ENCODE measurements around the gene WDR6. TPM values are rescaled to one million over a fixed set of nuclear protein-coding genes. Genes with fewer than 3 reads are reported as not detected.
A peak's percentile ranks its signal among the peaks of the same experiment; 100 is the strongest.

Gene WDR6
- total RNA-seq, 4 donors from 2014 or later, result 96.7 to 233 (median 179) TPM

GRCh38 chr3:48991851-48992545 lies 15.2 kb upstream of the WDR6 start:
- H3K9me3 ChIP-seq, result no peaks in the 10 kb centered on the region
- no peak for TF ChIP-seq POLR2A (IDR thresholded peaks at IDR 0.05)
- TF ChIP-seq, protein P1, sequence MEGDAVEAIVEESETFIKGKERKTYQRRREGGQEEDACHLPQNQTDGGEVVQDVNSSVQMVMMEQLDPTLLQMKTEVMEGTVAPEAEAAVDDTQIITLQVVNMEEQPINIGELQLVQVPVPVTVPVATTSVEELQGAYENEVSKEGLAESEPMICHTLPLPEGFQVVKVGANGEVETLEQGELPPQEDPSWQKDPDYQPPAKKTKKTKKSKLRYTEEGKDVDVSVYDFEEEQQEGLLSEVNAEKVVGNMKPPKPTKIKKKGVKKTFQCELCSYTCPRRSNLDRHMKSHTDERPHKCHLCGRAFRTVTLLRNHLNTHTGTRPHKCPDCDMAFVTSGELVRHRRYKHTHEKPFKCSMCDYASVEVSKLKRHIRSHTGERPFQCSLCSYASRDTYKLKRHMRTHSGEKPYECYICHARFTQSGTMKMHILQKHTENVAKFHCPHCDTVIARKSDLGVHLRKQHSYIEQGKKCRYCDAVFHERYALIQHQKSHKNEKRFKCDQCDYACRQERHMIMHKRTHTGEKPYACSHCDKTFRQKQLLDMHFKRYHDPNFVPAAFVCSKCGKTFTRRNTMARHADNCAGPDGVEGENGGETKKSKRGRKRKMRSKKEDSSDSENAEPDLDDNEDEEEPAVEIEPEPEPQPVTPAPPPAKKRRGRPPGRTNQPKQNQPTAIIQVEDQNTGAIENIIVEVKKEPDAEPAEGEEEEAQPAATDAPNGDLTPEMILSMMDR (IDR thresholded peaks at IDR 0.05), result no peak
- peak overlapping the region in 1 of 4 donors; percentile 89 for H3K27ac ChIP-seq
- peak overlapping the region in 1 of 4 donors; percentile 91 for H3K4me3 ChIP-seq
- H3K36me3 ChIP-seq, result peaks cover 0 to 23% (median 0%) of the 10 kb centered on the region in 3 donors
- no peaks in the 10 kb centered on the region for H3K27me3 ChIP-seq
- peaks cover 0 to 21% (median 15%) of the 10 kb centered on the region in 4 donors for H3K4me1 ChIP-seq
- no peak for DNase-seq

- Histone ChIP-seq H3K36me3 (peaks cover 0 to 27% (median 0%) of the 10 kb centered on the region in 3 donors), H3K4me3 (no peak overlapping the region), H3K9me3 (no peaks in the 10 kb centered on the region), H3K27me3 (no peaks in the 10 kb centered on the region), H3K4me1 (peaks cover 0 to 17% (median 14%) of the 10 kb centered on the region in 4 donors), H3K27ac (no peak overlapping the region)
- no peak for TF ChIP-seq POLR2A (IDR thresholded peaks at IDR 0.05)
- TF ChIP-seq, protein P1 (IDR thresholded peaks at IDR 0.05), result no peak
- DNase-seq, result no peak
Observed at GRCh38 chr3:48993834-48994233, 13.4 kb upstream of the WDR6 start.

DNA sequence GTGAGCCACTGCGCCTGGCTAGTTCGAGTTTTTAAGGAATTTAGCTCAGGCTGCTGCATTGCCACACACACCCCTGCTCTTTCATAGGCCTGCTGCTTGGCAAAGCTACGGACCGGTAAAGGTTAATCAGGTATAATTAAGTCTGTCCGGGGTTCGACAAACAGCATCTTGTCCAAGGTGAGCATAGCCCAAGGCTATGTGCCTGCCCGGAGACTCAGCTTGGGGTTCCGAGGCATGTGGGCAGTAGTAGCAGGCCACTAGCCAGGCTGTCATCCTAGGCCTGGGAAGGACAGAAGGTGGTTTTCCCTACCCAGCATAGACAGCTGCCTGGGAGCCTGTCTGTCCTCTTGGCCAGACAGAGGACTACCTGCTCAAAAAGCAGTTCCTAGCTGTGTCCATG lies 10.6 kb upstream of the WDR6 start:
- Histone ChIP-seq H3K27ac (no peak overlapping the region), H3K27me3 (no peaks in the 10 kb centered on the region), H3K4me3 (no peak overlapping the region), H3K36me3 (peaks cover 0 to 27% (median 0%) of the 10 kb centered on the region in 3 donors), H3K9me3 (no peaks in the 10 kb centered on the region), H3K4me1 (peaks cover 0 to 6% (median 3%) of the 10 kb centered on the region in 4 donors)
- TF ChIP-seq, protein P1 (IDR thresholded peaks at IDR 0.05), result no peak
- no peak for TF ChIP-seq POLR2A (IDR thresholded peaks at IDR 0.05)
- DNase-seq, result no peak

DNA sequence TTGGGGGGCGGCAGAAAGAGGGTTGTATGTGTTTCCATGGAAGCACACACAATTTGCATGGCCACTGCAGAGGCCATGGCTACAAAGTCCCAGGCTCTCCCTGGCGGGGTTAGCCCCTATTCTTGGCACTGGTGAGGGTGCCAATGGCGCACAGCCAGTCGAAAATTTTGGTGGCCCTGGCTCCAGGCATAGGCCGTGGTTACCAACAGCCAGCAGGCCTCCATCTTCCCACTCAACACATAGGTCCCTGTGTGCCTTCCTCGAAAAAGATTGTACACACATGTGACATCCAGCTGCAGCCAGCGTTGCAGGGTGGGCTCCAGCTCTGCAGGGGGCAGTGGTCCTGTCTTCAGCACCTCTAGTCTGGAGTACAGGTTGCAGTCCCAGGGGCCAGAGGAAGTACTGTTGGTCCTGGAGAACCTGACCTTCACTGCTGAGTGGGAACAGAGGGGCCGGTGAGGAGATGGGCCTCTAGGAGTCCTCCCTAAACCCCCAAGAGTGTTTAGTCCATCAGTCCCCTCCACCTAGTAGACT lies 10.0 kb upstream of the WDR6 start:
- Histone ChIP-seq H3K27me3 (no peaks in the 10 kb centered on the region), H3K4me3 (no peak overlapping the region), H3K27ac (no peak overlapping the region), H3K36me3 (peaks cover 0 to 27% (median 0%) of the 10 kb centered on the region in 3 donors), H3K9me3 (no peaks in the 10 kb centered on the region), H3K4me1 (peaks cover 0 to under 1% (median 0%) of the 10 kb centered on the region in 4 donors)
- TF ChIP-seq, protein P1 (IDR thresholded peaks at IDR 0.05), result no peak
- no peak for TF ChIP-seq POLR2A (IDR thresholded peaks at IDR 0.05)
- DNase-seq, result no peak

GRCh38 chr3:48997714-48998637 lies 9.2 kb upstream of the WDR6 start:
- H3K4me1 ChIP-seq, result no peaks in the 10 kb centered on the region
- peaks cover 0 to 27% (median 0%) of the 10 kb centered on the region in 3 donors for H3K36me3 ChIP-seq

More at GRCh38 chr3:48997714-48998637, 9.2 kb upstream of the WDR6 start:
- Histone ChIP-seq H3K27me3 (no peaks in the 10 kb centered on the region), H3K27ac (no peak overlapping the region), H3K4me3 (no peak overlapping the region), H3K9me3 (no peaks in the 10 kb centered on the region)
- no peak for TF ChIP-seq POLR2A (IDR thresholded peaks at IDR 0.05)
- TF ChIP-seq, protein P1 (IDR thresholded peaks at IDR 0.05), result no peak
- DNase-seq, result peak in 1 of 3 donors; percentile 39
